NCI-H1436 (cell line): ENCODE results near the gene CRTC2.
A peak's percentile ranks its signal among the peaks of the same experiment; 100 is the strongest.

ENCODE experiments used
- DNase-seq: peaks from one replicate; lab custom pipeline; 2025; lab: John Stamatoyannopoulos, UW

The CRTC2 gene

DNA sequence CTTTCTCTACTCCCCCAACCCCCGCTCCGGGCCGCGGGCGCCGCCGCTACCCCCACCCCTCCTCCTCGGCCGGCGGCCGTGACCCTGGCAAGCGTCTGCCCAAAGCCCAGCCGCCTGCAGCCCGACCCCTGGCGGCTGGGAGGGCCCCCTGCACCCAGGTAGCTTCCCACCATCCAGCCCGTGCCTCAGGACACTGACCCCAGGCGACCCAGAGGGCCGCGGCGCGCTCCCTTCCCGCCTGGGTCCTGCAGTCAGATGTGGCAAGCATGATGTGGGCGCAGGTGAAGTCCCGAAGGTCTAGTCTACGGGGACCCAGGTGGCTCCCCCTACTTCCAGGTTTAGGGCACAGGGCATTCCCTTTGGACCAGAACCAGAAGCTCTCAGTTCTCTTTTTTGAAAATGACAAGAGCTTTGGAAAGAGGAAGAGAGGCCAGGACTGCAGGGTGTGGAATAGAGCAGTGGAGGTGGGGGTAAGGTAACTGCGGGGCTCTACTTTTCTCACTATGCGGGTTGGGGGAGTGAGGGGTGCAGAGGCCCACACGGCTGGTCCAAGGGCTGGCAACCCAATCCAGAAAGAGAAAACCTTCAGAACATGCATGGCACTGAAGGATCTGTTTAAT lies 11.7 kb downstream of the CRTC2 start, which contains the start of gene DENND4B:
DENND4B (minus strand) TSS at position 97 of the 620 bp plus-strand sequence. CDS start 2,344 bp downstream, outside the sequence.
- DNase-seq = peak; percentile 63

DNA sequence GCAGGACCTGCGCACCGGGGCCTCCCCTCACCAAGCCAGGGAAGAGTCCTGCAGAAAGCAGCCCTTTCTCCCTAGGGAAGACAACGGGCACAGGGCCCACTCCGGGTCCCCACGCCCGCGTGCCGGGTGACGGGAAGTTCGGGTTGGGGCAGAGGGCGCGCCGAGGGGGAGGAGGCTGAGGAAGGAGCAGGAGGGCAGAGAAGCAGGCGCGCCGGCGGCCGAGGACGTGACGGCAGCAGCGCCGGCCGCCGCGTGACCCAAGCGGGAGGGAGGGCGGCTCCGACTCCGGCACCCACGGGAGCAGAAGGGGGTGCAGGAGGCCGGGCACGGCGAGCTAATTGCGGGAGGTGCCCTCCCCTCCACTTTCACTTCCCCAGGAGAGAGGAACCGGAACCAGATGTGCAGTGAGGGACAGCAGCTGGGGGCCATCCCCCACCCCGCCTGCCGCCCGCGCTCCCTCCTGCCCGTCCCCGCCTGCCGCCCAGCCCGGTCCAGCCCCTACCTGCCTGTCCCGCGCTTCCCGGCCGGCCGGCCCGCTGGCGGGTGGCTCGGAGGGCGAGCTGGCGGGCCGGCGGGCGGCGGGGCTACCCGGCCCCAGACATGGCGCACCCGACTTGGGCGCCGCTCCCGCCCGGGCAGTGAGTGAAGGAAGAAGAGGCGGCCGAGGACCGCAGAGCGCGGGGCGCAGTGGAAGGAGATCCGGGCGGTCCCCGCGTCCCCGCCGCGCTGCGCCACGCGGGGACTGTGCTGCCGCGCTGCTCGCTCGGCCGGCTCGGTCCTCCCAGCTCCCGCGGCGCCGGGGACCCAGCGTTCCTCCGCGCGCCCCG lies 12.4 kb downstream of the CRTC2 start:
- DNase-seq = no peak

DNA sequence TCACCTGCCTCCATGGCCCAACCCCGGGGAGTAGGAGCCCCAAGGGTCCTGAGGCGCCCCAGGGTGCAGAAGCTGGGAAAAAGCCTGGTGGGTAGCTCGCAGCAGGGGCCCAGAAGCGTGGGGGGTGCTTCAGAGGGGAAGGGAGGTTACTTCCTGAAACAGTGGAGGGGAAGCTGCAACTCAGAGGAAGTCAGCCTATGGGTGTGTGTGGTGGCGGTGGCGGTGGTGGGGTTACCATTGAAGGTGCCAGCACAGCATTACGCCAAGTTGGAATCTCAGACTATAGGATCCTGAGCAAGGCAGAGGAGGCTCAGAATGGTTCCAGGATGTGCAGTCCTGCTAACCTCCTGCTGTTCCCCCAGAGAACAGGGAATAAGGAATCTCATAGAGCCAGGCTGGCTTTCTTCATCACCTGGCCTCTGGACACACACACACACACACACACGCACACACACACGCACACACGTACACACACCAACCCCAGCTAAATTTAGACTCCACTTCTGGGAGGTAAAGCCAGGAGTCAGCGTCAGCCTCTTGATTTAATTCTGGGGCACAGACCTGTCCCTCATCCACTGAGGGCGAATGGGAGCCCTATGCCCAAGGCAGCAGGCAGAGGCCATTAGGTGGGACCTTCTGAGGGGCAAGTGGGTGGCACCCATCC lies 13.1 kb downstream of the CRTC2 start:
- DNase-seq = no peak

DNA sequence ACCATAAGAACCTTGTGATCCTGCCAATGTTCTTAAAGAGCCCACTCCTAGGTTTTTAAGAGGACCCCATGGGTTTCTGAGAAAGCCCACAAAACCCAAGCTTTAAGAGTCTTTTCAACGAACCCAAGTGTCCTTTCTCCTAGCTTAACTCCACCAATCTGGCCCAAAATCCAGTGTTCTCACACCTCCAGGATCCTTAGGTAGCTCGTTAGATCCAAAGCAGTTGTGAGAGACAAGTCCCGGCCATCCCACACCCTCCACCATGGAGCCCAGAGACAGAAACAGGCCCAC lies 13.6 kb downstream of the CRTC2 start:
- DNase-seq = no peak

DNA sequence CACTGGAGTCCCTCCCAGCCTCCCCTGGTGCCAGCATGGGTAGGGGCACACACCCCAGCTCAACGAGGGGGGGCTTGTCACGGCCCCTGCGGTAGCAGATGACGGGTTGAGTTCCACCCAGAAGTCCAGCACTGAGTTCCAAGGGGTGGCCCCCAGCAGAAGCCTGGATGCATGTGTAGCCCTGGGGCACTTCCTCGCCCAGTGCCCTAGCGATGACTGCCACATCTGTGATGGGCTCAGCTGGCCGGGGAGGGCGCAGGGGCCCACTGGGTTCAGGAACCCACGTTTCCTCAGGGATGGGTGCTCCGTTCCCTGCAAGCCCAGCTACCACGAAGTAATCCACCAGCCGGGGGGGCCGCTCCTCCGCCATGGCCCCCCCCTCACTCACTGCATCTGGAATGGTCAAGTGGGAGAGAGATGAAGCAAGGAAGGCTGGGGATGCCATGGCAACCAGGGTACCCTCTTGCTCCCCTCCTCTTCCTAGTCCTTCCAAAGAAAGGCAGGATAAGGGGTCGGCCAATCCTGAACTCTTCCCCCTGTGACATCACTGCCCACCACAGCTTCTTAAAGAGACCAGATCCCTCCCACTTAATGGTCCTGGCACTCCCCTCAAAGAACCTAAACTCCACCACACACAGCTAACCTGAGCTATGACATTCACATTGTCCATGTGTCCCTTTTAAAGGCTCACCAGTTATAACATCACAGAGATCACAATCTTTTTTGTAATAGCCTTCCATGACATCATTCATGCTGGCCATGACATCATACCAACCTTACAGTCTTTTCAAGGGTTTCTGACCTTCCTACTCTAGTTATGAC lies 14.2 kb downstream of the CRTC2 start:
- no peak for DNase-seq

DNA sequence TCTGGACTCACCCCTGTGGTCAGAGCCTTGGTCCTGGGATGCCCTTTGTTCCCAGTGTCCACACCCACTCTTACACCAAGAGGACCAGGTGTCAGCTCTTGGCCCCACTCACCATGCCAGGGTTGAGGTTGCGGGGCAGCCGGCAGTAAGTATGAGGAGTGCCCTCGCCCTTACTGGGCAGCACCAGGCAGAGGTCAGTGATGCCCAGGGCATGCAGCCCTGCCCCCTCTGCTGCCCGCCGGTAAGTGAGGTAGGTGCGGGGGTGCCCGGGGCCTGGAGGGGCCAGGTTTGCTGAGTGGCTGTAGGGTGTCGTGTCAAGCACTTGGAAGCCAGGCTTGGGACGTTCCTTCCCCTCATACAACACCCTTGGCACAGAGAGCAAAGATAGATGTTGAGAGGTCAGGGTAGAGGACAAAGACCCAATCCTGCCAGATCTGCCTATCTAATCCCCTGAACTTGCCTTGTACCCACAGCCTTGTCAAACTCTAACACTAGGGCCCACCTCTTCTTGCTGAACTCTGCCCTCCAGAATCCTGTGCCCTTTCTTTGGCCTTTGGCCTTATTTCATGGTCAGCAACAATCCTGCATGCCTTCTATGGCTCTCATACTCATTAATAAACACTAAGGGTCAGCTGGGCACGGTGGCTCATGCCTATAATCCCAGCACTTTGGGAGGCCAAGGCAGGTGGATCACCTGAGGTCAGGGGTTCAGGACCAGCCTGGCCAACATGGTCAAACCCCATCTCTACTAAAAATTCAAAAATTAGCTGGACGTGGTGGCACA lies 15.5 kb downstream of the CRTC2 start:
- no peak for DNase-seq

DNA sequence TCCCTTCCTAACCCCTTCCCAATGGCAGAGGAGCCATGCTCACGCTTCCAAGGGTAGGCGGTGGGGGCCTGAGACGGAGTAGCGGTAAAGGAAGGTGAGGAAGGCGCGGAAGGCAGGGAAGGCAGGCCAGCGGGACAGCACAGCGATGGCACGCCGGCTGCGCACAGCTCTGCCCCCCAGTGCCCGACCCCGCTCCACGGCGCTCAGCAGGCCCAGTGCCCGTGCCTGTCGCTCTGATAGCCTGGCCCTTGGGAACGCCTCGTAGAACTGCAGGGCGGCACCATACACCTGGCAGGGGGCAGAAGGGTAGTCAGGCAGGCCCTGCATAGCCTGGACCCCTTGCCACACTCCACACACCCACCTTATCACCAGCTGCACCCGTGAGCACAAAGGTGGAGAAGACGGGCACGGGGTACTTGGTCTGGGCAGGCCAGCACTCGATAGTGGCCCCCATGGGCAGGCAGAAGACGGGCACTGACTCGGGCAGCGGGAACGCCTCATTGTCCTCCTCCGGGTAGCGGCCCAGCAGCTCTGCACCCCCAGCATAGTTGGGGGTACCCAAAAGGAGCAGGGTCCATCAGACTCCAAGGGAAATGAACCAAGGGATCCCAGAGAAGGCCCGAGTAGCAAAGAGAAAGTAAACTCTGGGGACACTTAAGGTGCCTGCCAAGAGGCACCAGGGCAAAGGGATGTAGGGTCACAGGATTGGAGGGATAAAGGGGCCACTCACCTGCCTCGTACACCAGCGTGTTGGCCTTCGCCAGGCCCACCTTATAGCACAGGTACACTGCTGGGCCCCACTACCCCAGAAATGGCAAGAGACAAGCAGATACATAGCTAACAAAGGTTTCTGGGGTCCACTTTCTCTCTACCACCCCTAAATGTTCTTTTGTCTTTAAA lies 16.3 kb downstream of the CRTC2 start:
- DNase-seq = no peak

DNA sequence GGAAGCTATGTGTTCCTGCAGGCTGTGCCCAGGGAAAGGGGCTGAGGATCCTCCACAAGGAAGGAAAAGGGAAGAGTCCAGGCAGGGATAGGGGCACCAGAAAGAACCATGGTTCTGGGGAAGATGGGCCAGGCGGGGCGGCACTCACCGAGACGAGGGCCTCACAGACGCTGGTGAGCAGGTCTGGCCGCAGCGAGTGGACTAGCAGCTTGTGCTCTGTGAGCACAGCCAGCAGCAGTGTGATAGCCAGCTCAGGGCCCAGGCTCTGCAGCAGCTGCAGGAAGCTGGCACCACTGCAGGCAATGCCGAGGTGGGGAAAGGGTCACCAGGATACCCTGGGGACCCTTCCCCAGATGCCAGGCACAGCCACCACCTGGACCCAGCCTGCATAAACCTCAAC lies 17.7 kb downstream of the CRTC2 start:
- no peak for DNase-seq

DNA sequence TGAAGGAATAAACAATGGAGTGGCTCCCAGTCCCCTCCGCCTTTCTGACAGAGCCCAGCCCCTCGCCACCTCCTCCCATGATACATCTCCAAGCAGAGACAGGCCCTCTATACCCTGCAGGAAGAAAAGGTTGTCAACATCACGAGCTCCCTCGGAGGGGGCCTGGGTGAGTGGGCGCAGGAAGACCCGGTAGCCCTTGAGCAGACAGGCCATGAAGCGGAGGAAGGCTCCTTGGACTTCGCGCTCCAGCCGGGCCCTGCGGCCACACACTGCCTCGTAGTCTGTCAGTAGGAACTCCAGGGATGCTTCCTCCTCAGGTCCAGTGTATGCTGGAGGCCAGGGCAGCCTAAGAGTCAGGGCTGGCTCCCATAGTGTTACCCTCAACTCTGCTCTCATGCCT lies 18.9 kb downstream of the CRTC2 start:
- no peak for DNase-seq

DNA sequence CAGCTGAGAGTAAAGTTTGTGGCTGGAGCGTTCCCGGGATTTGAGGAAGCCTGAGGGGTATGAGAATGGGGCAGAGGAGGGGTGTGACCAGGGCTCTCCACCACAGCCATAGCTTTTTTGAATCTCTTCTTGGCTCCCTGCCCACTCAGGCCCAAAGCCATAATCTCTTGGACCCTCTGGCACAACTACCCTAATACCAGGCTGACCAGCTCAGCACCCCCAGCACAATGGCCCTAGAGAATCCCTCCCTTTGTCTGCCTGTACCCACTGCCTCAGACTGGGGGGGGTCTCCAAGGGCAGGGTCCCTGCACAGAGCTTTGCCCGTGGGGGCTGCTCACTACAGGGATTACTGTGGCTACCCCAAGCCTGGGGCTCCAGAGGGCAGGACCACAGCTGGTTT lies 19.4 kb downstream of the CRTC2 start:
- DNase-seq = no peak

DNA sequence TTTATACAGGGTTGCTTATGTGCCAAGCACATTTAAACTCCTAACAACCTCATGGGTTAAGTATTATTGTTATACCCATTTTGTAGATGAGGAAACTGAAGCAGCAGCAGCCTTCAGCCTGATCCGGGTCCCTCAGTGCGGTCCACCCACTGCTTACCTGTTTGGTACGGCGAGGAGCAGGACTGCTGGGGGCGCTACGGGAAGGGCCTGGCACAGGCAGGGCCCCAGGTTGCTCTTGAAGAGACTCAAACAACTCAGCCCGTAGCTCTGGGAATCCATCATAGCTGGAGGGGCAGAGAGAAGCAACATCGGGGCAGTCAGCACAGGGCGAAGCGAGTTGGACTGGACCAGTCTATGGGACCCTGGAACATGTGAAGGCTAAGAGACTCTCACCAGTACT lies 21.1 kb downstream of the CRTC2 start:
- DNase-seq = no peak

DNA sequence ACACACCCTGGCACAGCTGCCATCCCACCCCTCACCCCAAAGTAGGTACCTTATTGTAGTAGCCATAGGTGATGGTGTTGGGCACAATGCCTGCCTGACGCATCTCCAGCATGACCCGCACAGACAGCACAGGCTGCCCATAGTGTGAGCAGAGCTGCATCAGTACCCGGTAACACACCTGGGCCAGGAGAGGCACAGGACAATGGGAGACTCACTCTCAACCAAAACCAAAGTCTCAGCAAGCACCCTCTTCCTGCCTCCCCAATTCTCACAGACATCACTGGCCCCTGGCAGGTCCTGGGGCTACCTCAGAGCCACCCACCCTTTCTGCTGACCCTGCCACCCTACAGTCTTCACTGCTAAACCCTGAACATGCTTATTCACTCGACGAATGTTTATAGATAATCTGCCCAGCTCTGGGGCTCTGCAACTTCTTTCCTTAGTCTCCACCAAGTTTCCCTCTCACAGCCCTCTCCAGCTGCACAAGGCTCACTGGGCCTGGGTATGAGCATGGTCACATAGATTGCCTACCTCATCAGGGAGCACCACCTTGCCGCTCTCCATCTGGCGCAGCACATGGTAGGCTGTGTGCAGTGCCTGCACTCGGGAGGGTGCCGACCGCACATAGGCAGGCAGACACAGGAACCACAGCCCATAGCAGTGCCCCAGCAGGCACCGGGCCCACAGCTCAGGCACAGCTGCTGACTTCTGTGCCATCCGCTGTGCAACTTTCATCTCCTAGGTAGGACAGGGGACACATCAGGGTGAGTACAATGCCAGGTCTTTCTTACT lies 22.2 kb downstream of the CRTC2 start:
- no peak for DNase-seq

DNA sequence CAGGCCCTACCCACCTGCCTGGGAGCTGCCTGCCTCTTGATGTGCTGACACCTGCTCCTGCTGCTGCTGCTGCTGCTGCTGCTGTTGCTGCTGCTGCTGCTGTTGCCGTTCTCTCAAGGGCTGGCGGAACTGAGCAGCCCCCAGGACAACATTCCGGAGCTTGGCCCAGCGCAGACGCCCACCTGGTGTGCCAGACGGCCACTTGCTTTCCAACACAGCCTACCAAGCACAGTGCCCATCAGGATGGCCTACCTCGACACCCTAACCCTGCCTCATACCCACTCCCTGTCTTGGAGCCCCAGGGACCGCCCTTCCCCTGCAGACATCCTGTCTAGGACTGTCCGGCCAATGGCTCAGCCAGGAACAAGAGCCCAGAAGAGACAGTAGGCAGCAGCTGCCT lies 23.7 kb downstream of the CRTC2 start:
- no peak for DNase-seq

DNA sequence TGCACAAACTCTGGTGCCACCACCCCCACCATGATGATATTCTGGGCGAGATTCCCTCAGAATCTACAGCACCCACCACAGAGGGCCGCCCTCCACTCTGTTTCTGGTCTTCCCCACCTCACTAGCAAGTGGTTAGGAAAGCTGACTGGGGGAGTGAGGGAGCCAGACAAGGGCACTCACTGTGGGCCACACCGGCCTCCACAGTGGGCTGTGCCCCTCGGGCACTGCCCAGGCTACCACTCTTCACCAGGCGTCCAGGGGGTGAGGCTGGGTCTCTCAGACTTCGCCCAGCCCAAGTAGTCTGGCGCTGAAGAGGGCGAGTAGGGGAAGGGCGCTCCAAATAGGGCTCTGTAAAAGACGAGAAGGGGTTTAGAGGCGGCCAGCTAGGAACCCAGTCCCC lies 24.5 kb downstream of the CRTC2 start:
- no peak for DNase-seq

DNA sequence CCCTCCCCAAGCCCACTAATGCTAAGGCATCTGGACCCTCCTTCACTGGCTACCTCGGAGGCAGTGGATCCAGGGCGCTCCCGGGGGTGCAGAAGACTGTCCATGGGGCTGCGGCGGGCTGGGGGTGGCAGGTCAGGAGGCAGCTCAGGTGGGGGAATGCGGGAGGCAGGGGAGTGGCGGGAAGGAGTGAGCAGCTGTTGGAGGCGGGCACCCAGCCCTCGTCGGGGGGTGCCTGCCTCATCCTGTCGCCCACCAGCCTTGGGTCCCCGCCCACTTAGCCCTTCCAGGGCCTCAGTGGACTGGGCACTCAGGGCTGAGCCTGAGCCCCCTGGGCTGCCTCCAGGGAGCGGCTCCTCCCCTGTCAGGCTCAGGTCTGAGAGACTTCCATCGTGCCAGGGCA lies 25.0 kb downstream of the CRTC2 start:
- no peak for DNase-seq

DNA sequence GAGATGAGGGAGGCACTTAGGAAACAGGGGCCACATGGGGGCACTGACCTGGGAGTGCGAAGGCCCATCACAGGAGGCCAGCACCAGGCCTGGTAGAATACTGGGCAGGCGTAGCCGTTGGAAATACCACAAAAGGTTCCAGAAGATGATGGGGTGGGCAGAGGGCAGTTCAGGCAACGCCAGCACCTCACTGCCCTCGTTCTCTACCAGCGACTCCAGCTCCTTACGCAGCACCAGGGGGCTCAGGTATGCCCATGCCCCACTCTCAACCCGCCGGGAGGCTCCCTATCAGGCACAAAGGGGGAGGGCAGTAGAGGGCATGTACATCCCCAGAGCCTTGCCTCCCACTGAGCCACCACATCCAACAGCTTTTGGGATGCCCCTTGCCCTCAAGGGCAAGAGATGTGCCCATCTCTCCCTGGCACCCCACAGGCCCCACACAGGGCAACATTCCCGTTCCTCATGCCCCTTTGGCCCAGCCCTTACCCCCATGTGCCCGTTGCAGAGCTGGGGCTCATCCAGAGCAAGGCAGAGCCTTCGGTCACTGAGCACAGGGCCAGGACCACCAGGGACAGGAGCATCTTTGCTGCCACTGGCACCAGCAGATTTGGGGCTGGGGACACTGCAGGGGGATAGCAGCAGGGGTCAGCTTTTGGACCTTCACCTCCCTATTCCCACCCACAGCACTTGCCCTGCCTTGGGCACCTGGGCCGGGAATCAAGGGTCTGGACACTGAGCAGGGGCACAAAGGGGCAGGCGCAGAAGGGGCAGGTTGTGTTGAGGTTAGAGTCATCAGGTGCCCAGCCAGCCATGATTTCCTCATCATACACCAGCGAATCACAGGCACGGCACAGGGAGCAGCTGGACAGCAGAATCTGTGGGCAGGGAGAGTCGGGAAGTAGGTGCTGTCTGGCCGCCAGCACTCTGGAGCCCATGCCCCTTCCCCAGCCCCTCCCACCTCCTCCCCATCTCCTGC lies 26.0 kb downstream of the CRTC2 start:
- DNase-seq = no peak

DNA sequence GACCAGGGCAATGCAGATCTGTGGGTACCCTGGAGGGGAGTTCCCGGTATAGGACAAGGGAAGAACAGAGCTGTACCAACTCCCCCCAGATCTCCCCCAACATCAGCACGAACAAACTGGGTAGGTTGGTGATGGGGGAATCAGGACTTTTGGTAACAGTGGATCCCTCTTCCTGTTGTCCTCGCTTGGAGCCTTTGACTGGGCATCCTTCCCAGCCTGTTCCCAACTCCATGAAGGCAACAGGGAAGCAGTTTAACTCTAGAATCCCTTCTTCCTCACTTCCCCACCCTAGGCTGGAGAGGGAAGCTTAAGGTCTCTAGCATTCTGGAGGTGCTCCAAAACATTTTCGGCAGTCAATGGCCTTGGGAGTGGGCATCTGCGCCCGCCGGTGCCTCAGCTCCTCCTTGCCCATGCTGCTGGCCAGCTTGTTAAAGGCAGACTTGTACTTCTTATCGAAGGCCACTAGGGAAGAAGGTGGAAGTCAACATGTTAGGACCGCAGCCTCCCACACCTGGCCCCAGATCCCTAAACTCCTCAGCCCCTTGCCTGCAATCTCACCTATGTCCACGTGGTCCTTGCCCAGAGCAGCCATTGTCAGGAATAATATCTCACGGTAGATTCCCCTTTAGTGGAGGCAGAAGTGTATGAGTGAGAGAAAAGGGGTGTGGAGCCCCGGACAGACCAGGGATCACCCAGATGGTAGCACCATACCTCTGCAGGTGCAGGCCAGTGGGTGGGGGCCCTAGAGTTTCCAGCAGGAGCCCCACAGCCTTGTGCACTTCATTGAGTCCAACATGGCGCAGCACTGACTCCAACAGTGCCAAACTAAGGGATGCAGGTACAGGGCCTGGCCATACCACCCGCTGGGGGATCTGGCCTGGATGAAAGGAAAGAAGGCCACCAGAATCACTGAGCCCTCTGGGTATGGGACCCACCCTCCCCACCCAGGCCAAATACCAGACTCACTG lies 28.1 kb downstream of the CRTC2 start:
- DNase-seq = no peak
